ENCODE measurements around the gene RAB27B.

The RAB27B gene, protein sequence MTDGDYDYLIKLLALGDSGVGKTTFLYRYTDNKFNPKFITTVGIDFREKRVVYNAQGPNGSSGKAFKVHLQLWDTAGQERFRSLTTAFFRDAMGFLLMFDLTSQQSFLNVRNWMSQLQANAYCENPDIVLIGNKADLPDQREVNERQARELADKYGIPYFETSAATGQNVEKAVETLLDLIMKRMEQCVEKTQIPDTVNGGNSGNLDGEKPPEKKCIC

DNA sequence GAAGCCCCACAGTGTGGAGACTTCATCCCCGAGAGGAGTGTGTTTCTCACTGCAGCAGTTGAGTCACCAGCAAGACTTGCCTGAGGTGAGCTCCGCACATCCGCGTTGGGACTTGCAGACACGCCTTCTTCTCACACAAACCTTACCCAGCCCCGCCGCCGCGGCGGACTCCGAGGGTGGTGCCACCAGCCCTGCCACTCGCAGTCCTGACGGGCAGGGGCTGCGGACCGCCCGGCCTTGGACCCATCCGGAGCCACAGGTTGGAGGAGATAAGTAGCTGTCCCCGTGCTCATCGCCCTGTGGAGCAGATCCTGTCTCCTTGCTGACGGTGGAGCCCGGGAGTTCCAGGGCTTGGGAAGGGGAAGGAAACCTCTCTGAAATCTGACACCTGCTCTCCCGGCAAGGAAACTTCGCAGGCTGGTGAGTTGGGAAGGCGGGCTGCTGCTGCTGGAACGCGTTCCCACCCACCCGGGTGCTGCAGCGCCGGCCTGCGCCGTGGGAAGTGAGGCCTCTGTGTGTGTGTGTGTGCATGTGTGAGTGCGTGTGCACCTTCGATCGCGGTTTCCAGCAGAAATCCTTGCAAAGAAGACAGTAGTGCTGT lies at the start of gene RAB27B:
TSS of gene RAB27B (plus strand) at position 197 of the 601 bp plus-strand sequence. CDS start 49,109 bp downstream, outside the sequence.
- TF ChIP-seq, protein P1, sequence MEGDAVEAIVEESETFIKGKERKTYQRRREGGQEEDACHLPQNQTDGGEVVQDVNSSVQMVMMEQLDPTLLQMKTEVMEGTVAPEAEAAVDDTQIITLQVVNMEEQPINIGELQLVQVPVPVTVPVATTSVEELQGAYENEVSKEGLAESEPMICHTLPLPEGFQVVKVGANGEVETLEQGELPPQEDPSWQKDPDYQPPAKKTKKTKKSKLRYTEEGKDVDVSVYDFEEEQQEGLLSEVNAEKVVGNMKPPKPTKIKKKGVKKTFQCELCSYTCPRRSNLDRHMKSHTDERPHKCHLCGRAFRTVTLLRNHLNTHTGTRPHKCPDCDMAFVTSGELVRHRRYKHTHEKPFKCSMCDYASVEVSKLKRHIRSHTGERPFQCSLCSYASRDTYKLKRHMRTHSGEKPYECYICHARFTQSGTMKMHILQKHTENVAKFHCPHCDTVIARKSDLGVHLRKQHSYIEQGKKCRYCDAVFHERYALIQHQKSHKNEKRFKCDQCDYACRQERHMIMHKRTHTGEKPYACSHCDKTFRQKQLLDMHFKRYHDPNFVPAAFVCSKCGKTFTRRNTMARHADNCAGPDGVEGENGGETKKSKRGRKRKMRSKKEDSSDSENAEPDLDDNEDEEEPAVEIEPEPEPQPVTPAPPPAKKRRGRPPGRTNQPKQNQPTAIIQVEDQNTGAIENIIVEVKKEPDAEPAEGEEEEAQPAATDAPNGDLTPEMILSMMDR (IDR thresholded peaks at IDR 0.05): no peak

DNA sequence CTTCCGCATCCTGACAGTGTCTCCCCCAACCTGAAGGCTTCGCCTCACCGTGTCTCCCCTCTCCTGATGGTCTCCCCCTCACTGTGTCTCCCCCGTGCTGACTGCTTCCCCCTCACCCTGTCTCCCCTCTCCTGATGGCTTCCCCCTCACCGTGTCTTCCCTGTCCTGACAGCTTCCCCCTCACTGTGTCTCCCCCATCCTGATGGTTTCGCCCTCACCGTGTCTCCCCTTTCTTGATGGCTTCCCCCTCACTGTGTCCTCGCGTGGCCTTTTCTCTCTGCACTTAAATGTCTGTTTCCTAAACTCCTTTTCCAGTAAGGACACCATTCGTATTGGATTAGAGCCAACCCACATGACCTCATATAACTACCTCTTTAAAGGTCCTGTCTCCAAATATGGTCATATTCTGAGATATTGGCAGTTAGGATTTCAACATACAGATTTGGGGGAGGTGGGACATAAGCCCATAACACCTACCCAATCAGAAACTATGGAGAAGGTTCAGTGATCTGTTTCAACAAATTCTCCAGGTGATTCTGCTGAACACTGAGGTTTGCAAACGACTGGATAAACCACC lies 47.9 kb upstream of the RAB27B start:
- TF ChIP-seq, protein P1 (IDR thresholded peaks at IDR 0.05): no peak

DNA sequence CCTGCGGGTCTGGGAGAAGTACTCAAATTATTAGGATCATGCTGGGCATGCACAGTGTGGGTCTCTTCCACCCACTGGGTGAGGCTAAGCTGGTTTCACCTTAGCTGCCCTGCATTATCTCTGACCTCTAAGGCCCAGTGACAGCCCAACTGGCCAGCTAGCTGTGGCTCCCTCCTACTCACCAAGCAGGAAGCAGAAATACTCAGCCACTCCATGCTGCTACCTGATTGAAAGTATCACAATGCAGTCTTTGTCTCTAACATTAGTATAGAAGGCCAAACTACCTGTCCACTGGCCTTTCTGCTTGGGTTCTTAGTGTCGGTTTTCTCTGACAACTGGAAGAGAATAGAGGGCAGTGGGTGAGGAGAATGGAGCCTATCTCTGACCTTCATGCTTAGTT lies 47.3 kb upstream of the RAB27B start:
- TF ChIP-seq, protein P1 (IDR thresholded peaks at IDR 0.05): no peak

GRCh38 chr18:54783139-54783538 lies 45.1 kb upstream of the RAB27B start:
- TF ChIP-seq, protein P1 (IDR thresholded peaks at IDR 0.05): no peak

GRCh38 chr18:54786206-54786605 lies 42.1 kb upstream of the RAB27B start:
- TF ChIP-seq, protein P1 (IDR thresholded peaks at IDR 0.05): no peak

- TF ChIP-seq, protein P1 (IDR thresholded peaks at IDR 0.05): no peak
Observed at GRCh38 chr18:54787121-54787520, 41.2 kb upstream of the RAB27B start.

- TF ChIP-seq, protein P1 (IDR thresholded peaks at IDR 0.05): no peak
Observed at GRCh38 chr18:54787616-54788015, 40.7 kb upstream of the RAB27B start.

Measured in LNCAP (cell line).